NCI-H524 (cell line): ENCODE measurements around the gene GRAMD4.

Experiments
- DNase-seq, 2 experiments: peaks; one replicate each; lab custom pipeline; 2025; lab: John Stamatoyannopoulos, UW

GRAMD4 gene

DNA sequence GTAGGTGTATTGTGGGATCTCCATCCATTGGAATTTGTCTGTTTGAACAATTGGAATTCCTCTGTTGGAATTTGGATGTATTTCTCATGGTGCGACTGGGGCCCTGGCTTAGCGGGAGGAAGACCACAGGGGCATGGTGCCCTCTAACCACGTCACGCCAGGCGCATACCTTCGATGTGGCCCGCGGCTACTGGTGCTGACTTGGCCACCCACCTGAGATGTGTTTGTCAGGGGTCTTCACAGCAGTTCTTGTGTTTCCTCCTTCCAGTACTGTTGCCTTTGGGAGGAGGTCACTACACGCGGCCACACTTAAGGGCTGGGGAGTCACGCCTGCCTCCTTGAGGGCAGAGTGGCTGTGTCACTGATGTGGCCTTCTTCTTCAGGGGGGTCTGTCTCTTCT lies 36.6 kb upstream of the GRAMD4 start:
- no peak for DNase-seq

DNA sequence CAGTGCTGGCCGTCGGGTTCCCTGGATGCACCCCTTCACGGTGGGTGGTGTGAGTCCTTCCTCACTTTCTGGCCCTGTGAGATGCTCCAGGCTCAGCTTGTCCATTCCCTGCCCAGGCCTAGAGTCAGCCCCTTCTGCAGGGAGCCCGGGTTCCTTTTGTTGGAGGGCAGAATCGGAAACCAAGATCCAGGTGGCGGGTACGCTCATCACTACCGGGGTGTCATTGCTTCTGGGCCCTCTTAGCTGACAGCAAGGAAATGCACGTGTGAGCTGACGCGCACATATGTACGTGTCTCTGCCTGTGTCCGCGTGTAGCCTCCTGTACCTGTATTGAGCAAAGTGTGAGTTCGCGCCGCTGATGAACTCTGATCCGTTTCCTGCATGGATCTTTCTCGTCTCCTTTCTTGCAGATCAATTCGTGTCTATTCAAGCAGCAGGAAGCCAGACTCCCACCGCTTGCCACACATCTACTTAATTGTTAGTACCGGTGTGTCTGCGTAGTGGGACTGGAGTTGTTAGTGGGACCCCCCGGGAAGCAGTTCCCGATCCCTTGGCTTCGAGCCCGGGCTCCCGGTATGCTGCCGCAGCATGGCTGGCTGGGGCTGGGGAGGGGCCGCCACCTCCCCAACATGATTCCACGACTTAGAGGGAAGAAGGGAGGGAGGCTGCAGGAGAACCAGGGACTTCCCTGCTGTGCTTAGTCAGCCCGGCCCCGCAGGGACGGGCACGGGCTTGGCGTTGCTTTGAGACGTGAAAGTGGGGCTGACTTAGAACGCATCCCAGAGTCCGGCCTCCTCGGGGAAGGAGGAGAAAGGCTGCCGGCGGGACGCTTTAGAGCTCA lies 35.9 kb upstream of the GRAMD4 start:
- DNase-seq: no peak

DNA sequence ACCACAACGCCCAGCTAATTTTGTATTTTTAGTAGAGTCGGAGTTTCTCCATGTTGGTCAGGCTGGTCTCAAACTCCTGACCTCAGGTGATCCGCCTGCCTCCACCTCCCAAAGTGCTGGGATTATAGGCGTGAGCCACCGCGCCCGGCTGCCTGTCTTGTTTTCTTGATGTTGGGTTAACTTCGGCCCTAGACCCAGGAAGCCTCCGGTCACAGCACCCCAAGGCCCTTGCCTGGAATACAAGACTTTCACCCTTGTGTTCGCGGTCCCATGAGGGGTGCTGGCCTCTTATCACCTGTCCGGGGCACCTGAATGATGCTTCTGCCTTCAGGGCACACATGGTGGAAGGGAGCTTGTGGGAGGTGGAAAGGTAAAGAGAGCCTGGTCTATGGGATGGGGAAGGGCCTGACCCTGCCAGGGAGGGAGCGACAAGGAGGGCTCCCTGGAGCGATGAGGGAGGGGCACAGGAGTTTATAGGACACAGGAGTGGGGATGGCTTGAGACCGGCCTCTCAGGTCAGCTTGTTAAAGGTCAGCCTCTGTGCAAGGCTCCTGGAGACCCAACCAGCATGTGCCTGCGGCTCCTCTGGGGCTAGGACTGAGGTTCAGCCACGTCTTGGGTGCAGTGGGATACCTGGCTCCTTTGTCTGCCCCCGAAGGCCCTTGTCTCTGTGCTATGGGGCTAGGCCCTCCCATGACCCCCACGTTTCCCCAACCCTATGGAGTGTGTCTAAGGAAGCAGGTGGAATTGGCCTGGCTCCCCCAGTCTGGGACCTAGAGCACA lies 34.7 kb upstream of the GRAMD4 start:
- no peak for DNase-seq

DNA sequence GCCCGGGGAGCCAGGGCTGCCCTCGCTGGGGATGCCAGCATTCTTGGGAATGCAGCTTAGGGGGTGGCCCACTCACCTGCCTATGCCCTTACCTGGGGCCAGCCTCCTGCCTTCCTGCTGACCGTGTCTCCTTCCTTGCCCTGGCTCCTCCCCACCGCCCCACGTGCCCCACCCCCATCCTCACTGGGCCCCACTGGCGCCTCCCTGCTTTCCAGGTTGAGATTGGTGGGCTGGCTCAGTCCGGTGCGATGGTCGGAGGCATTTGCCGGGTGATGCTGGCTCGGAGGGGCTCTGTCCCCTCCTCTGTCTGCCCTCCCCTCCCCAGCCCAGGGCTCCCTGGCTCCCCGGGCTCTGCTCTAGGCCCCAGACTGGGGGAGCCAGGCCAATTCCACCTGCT lies 34.1 kb upstream of the GRAMD4 start:
- DNase-seq: no peak

DNA sequence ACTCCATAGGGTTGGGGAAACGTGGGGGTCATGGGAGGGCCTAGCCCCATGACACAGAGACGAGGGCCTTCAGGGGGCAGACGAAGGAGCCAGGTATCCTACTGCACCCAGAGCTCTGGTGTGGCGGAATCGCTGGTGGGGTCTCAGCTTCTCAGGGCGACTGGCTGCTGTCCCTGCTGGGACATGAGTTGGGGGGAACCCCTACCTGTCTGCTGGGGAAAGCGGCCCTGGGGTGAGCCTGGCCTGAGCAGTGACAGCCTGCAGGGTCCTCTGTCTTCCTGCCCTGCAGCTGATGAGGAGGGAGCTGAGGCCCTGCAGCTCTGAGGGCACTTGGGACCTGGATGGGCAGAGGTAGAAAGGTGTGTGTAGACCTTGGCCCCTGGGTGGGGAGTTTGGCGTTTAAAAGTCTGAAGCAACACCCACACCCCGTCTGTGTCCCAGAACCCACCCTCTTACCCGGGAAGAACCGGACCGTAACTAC lies 33.6 kb upstream of the GRAMD4 start:
- DNase-seq: no peak

DNA sequence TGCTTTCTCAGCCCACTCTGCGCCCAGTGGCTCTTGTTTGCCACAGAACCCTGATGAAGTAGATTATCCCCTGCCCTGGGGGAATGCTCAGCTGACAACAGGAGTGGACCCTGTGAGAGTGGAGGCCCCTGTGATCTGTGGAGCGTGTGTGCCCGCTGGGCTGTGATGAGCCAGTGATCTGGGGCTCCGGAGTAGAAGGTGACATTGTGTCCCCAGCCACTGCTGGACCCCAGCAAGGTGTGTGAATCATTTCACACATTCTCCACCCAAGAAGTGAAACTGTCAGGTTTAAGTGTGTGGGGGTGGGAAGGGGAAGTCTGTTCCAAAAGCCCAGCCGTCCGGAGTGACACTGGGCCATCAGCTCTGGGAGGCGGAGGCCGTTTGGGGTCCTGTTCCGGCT lies 33.1 kb upstream of the GRAMD4 start:
- no peak for DNase-seq

DNA sequence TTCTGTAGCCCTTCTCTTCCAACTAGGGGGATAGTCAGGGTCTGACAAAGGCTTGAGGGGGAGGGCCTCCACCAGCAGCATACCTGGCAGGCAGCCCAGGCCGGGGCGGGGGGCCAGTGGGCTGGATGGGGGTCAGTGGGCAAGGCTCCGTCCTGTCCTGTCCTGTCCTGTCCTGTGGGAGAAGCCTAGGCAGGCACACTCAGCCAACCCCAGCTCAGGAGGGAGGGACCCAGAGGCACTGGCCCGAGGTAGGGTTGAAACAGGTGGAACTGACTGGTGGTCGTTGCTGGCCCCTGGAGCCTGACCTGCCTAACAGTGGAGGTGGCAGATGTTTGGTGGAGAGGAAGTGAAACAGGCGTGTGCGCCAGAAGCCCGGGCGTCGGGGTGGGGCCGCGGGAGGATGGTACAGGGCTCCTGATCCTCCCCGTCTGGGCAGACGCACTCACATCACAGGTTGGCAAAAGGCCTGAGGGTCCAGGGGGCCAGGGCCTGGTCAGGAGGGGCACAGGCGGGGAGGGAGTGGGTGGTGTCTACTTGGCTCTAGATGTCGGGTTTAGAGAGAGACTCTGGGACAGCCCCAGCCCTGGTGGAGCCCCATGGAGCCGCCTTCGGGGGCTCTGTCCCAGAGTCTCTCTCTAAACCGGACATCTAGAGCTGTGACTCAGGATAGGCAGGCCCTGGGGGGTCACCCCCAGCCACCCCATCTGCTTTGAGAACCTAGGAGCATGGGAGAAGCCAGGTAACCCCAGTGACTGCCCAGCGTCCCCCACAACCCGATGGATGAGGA lies 32.5 kb upstream of the GRAMD4 start:
- peak; percentile 34 to 59 for DNase-seq

DNA sequence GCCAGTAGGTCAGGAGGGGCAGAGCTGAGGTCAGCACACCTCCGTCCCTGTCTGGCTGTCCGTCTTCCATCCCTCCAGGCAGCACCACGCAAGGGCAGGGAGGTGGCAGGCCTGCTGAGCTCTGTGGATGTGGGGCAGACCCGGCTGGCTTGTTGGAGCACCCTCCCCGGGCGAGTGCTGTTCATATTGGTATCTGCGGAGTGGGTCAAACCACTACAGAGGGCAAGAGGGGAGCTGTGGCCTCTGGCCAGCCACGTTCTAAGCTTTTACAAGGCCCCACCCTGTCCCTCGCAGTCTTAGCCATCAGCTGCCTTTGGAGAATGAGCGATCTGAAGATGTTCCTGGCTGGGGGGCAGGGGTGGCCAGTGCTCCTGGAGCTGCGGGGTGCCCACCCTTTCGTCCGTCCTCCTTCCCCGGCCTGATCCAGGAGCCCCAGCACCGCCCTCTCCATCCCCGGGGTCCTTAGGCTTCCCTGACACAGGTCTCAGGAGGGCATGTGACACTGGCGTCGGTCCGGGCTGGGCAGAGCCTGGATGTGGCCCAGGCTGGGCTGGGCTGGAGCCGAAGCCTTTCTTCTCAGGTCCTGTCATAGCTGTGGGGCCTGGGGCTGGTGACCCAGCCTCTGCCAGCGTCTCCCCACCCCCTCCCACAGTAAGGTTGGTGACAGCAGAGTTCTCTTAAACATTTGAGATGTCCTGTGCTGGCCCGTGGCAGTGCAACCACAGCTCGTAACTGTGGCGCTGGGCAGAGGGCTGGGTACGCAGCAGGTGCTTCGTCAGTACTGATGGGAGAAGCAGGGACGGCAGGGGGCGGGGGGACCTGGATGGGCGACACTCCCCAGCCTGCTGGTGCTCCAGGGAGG lies 31.7 kb upstream of the GRAMD4 start:
- DNase-seq: no peak

DNA sequence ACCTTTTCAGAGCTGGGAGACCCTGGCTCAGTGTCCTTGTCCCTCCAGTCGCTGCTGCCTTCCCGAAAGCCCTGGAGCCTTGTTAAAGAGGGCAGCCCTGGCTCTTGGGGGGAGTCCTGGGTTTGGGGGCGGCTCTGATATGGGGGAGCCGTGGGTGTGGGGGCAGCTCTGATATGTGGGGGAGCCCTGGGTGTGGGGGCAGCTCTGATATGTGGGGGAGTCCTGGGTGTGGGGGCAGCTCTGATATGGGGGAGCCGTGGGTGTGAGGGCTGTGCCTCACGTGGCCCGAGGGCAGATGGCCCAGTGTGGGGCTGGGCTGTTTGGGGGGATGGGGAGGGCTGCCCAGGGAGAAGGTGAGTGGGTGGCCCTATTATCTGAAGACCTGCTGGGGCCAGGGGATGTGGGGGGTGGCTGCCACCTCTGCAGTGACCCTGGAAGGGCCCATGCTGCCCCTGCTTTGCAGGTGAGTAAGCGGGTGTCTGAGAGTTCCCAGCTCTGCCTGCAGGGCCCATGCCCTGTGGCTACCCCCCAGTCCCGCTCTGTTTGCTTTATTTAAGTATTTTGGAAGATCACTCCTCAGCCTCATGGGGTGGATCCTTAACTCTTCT lies 30.9 kb upstream of the GRAMD4 start:
- DNase-seq: no peak

DNA sequence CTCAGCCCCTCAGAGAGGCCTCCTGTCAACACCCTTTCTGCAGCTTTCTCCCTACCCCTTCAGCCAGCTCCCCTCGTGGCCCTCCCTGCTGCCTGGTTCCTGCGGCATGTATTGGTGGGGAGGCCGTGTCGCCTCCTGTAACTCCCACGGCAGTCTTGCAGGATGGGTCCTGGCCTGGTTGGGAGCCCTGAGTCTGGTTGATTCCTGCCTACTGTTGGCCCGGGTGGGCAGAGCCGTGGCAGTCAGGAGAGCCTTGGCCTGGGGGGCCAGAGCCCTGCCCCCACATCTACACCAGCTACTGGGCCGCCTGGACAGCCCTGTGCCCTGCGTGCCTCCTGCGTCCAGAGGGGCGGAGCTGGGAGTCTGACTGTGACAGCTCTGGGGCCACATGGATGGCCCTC lies 30.3 kb upstream of the GRAMD4 start:
- DNase-seq: no peak

DNA sequence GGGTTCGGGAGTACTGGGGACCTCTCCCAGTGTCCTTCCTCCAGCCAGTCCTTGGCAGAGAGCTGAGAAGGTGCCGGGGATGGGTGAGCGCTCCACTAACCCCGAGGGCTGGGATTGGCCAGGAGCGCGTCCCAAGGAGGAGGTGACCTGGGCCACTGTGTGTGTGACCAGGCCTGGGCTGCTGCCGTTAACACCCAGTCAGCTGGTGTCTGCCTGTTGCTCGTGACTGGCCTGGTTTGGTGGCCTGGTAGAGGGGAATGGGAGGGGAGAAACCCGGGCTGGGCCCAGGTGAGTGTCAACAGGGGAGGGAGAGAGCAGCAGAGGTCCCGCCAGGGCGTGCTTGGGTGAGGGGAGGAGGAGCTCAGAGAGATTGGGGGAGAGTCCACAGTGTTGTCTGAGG lies 29.9 kb upstream of the GRAMD4 start:
- no peak for DNase-seq

DNA sequence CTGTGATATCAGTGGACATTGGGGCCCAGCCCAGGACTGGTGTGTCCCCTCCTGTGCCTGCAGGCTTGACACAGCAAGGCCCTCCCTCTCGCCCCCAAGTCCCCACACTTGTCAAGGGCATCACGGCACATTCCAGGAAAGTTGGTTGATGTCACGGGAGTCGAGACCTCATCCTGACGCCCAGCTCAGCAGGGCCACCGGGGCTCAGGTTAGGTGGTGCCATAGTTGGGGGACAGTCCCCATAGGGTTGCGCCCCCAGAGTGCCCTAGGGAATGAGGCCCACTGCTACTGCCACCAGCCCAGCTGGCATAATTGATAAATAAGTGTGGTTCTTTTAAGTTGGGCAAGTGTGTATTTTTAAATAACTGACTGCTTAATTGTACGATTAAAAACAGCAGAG lies 28.3 kb upstream of the GRAMD4 start:
- DNase-seq: no peak

DNA sequence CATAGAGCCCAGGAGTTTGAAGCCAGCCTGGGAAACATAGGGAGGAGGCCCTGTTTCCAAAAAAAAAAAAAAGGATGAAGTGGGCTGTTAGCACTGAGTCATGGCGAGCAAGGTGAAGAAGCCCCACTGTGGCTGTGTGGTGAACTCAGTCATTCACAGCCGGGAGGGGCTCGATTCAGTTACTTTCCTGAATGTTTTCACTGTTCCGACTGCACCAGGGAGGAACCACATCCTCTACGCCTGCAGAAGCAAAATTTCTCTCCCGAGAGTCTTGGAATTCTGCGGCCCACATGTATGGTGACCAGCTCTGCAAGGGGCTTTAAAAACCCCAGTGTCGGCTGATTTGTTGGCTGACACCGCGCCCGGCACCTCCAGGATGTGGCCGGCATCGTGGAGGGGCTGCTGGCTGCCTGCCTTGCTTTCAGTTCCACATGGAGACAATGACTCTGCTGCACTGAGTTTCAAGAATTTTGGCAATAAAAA lies 27.8 kb upstream of the GRAMD4 start:
- DNase-seq: no peak

DNA sequence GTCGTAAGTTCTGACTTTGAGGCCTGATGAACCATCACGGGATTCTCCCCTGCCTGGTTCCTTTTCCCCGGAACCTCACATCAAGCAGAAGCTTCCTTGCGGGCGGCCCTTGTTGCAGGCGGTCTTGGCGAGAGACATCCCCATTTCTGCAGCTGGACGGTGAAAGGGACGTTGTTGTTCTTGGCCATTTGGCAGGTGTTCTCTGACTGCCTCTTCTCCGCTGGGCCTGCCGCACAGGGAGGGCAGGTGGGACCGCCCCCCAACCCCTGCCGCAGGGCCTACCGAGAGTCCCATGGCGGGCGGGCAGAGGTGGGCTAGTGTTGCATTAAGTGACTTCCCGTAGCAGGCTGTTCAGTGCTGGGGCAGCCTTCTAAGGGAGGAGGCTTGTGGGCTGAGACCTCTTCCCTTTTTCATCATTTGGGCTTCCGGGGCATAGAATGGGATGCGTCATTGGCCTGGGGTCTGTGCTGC lies 26.9 kb upstream of the GRAMD4 start:
- DNase-seq: no peak

DNA sequence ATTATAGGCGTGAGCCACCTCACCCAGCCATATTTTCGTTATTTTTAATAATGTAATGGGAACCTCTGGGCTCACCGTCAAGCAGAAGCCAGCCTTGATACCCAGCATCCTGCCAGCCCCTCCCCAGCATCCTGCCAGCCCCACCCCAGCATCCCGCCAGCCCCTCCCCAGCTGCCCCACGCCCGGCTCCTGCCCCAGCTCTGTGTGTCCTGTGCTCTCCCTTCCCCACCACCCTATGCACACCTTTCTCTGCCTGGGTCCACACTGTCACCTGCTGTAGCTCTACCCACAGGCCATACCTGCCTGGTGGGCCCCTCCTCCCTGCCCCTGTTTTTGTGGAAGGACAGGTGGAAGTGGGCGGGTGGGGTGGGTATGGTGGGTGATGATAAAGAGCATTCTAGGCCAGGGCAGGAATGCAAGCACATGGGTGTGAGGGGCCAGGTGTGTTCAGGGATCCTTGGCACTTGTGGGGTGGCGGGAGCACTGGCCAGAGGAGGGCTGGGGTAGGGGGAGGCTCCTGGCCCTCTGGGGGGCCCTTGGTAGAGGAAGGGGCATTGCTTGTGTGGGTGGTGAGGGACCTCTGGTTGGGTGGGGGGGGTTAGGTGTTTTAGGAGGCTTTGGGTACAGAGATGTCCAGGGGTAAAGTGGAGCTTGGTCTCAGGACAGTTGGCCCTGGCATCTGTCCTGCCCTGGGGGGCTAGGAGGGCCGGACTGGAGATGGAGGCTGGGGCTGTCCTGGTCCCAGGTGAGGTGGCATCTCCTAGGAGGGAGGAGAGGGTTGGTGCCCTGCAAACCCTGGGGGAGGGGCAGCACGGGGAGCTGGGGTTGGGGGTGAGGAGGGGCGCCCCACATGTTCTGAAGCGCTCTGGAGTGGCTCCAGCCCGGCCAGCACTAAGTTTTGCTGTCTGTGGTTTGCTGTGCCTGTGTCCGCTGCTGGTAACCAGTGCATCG lies 25.9 kb upstream of the GRAMD4 start:
- no peak for DNase-seq

DNA sequence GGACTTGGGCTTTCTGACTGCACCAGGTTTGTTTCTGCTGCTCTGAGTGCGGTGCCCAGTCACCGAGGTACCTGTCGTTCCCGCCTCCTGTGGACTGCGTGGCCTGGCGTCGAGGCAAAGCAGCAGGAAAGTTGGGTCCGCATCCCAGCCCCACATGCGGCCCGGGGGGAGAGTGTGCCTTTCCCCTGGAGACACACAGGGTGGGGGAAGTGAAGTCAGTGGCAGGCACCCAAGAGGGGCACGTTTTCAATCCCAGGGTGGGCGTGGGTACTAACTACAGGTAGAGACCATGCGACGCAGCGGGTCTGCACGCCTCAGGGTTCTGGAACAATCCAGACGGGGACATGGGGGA lies 25.3 kb upstream of the GRAMD4 start:
- DNase-seq: no peak

DNA sequence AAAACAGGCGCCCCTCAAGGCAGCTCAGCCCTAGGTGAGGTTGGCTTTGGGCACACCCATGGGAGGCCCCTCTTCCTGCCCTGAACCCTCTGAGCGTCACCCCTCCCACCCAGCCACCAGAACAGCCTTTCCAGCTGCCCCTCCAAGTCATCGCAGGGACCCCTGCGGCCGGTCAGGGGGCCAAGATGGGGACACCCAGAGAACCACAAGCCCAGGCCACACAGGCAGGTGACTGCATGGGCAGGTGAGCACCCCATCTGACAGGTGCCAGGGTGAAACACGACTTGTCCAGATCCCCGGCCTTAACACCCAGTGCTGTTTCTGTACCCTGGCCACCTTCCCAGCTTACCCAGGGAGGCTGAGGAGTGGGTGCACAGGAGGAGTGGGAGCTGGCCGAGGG lies 24.6 kb upstream of the GRAMD4 start:
- no peak for DNase-seq

DNA sequence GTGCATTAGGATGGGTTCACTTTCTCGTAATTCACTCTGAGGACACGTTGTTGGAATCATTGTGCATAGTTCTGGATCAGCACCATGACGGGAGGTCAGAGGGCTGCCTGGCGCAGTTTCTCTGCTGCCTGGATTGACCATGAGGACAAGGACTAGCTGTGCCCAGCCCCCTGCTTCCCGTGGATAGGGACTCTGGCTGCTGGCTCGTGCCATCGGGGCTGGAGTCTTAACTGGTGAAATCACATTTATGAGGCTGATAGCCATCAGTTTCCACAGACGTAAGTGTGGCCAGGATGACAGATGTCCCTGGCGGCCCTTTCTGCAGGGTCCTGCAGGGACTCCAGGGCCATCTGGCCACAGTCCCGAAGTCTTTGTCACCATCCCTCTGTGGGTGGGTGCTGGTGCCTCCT lies 24.1 kb upstream of the GRAMD4 start:
- DNase-seq: peak; percentile 64 to 89

DNA sequence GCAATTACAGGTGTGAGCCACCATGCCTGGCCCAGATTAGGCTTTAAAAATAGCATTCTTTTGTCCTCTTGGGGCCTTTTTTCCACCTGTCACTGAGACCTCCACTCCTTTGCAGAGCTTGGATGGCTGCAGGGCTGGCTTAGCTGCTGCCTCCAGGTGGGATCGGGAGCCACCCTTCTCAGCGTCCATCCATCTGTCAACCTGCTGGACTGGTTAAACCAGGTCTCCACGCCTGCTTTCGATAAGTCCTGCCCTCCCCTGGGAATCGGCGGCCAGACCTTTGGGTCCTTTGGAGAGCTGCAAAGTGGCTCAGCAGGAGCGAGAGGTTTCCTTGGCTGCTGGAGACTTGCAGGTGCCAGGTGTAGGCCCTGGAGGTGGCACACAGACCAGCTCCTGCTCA lies 23.4 kb upstream of the GRAMD4 start:
- peak; percentile 85 to 94 for DNase-seq

DNA sequence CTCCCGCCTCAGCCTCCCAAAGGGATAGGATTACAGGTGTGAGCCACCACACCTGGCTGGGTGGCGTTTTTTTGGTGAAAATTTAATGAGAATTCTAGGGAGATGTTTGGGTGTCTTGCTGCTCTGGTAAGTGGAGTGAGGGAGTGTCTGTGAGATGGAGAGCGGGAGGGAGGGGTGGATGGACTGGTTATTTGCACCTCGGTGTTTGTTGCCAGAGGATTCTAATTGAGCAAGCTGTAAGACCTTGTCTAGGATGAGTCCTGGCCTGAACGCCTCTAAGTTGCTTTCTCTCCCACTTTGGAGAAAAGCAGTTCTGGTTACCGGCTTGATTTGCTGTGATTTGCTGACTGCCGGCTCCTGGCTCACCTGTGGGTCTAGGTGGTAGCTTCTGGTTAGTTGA lies 22.0 kb upstream of the GRAMD4 start:
- no peak for DNase-seq
